Lung microvascular endothelial cell (primary cell): ENCODE results near the gene PPP1R37. TPM values are rescaled to one million over a fixed set of nuclear protein-coding genes. Genes with fewer than 3 reads are reported as not detected.

Experiments
- DNase-seq, 2 donors: peaks; one replicate each; pipeline versions ENCODE4 v3.0.0 to v3.0.0-alpha.2; 2010; ENCODE audit warnings: low read depth in 2 of 2
- total RNA-seq: library from RNA; depleted of rRNA; stranded (reverse); fragments of >200 nt; gene quantifications from 2 replicates; pipeline ENCODE4 v1.2.1, GENCODE V29; 2014

PPP1R37 gene
- total RNA-seq, 1 donor from 2014 or later: 24.0 TPM

- DNase-seq: no peak
Measured at GRCh38 chr19:45191375-45191774, 98.4 kb downstream of the PPP1R37 start.

GRCh38 chr19:45195764-45196163, 102.8 kb downstream of the PPP1R37 start:
- DNase-seq: peak in 1 of 2 donors; percentile 53

Other genes with a start within 250 kb of the PPP1R37 start
- gene NECTIN2, start 246.9 kb upstream of the PPP1R37 start, total RNA-seq: 85.4 and 118 TPM in 2 replicates
- gene TOMM40, start 201.9 kb upstream of the PPP1R37 start, total RNA-seq: 31.5 and 33.6 TPM in 2 replicates
- 1.3 and 2.4 TPM in 2 replicates for gene APOE, start 187.4 kb upstream of the PPP1R37 start, total RNA-seq
- 0.60 and 1.3 TPM in 2 replicates for gene APOC1, start 178.6 kb upstream of the PPP1R37 start, total RNA-seq
- not detected in 2 replicates for gene APOC4, start 150.9 kb upstream of the PPP1R37 start, total RNA-seq
- not detected in 2 replicates for gene APOC2, start 147.1 kb upstream of the PPP1R37 start, total RNA-seq
- 29.2 and 46.6 TPM in 2 replicates for gene CLPTM1, start 137.8 kb upstream of the PPP1R37 start, total RNA-seq
- 8.1 and 11.1 TPM in 2 replicates for gene RELB, start 91.7 kb upstream of the PPP1R37 start, total RNA-seq
- 5.9 and 9.1 TPM in 2 replicates for gene CLASRP, start 54.1 kb upstream of the PPP1R37 start, total RNA-seq
- gene ZNF296, start 16.7 kb upstream of the PPP1R37 start, total RNA-seq: under 0.01 TPM in 2 replicates
- 15.5 and 17.0 TPM in 2 replicates for gene GEMIN7, start 13.9 kb upstream of the PPP1R37 start, total RNA-seq
- 0.20 and 0.22 TPM in 2 replicates for gene NKPD1, start 67.8 kb downstream of the PPP1R37 start, total RNA-seq
- gene TRAPPC6A, start 85.1 kb downstream of the PPP1R37 start, total RNA-seq: 22.9 and 36.1 TPM in 2 replicates
- 2.0 and 3.8 TPM in 2 replicates for gene BLOC1S3, start 85.6 kb downstream of the PPP1R37 start, total RNA-seq
- 0.20 and 0.44 TPM in 2 replicates for gene EXOC3L2, start 152.2 kb downstream of the PPP1R37 start, total RNA-seq
- 6.5 and 23.0 TPM in 2 replicates for gene MARK4, start 158.1 kb downstream of the PPP1R37 start, total RNA-seq
- under 0.01 TPM in 2 replicates for gene CKM, start 229.7 kb downstream of the PPP1R37 start, total RNA-seq
- 0.20 and 0.22 TPM in 2 replicates for gene KLC3, start 247.6 kb downstream of the PPP1R37 start, total RNA-seq